Subcutaneous adipose tissue (tissue), 4 donors: Measurements from ENCODE around the gene GLI3. TPM values are rescaled to one million over a fixed set of nuclear protein-coding genes. Genes with fewer than 3 reads are reported as not detected.

Experiments
- total RNA-seq, 4 donors: library from RNA; depleted of rRNA; stranded (reverse); fragments of >200 nt; gene quantifications; one replicate each; pipeline ENCODE4 v1.1.0, GENCODE V29; 2016
- TF ChIP-seq, protein P1 (sequence below): fragments of 450-650 bp; IDR thresholded peaks from one replicate; pipeline ENCODE4 v1.5.1; 2016; ENCODE audit warnings: low read depth, mild to moderate bottlenecking, control low read depth, antibody characterized with exemption, moderate library complexity

GLI3 gene
- total RNA-seq, 4 donors from 2014 or later, result 11.6 to 16.8 (median 16.3) TPM

DNA sequence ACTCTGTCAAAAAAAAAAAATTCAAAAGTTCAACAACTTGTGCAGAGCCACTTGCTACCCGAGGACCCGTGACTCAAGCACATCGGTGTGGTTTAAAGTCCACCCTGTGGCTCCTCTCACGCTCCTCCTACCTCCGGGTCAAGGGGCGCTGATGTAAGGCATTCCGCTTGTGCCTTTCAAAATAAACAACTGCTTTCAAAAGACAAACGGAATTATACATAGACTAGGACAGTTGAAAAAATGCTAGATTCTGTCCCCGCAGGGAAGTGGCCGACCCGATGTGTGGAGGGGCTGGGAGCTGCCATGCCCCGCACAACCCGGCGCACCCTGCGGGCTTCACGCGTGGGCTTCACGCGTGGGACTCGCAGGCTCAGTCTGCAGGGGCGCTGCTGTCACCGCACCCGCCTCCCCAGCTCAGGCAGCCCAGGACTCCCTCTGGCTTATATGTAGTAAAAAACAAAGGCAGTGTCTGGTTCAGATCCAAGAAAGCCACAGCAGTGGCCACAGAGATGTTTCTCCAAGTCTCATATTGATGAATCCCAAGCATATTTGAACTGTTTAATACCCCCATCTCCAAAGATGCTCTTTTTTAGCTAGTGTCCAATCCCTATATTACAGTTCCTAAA is 294.4 kb downstream of the GLI3 start:
- TF ChIP-seq, protein P1, sequence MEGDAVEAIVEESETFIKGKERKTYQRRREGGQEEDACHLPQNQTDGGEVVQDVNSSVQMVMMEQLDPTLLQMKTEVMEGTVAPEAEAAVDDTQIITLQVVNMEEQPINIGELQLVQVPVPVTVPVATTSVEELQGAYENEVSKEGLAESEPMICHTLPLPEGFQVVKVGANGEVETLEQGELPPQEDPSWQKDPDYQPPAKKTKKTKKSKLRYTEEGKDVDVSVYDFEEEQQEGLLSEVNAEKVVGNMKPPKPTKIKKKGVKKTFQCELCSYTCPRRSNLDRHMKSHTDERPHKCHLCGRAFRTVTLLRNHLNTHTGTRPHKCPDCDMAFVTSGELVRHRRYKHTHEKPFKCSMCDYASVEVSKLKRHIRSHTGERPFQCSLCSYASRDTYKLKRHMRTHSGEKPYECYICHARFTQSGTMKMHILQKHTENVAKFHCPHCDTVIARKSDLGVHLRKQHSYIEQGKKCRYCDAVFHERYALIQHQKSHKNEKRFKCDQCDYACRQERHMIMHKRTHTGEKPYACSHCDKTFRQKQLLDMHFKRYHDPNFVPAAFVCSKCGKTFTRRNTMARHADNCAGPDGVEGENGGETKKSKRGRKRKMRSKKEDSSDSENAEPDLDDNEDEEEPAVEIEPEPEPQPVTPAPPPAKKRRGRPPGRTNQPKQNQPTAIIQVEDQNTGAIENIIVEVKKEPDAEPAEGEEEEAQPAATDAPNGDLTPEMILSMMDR, result no peak

DNA sequence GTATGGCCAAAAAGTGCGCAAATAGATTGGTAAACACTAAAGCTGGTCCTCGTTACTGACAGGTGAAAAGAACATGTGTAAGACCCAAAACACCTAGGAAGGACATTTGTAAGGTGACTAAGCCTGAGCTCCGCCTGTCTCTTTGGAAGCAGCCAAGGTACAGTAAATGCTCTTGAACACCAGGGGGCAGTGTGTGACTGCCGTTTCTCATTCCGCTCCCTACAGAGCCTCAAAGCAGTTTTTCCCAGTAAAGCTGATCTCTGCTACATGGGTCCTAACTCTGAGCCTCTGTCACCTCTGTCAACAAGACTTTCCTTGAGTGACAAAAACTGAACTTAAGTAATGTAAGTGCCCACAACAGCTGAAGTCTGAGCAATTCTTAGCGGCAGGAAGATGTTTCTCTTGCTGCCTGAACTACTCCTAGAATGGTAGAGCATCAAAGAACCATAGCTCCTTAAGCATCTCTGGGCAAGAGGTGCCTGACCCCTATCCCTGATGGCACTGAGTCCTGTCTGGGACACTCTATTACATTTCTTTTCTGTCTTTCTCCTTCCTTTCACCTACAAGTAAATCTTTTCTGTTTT is 296.2 kb downstream of the GLI3 start:
- TF ChIP-seq, protein P1, result no peak

DNA sequence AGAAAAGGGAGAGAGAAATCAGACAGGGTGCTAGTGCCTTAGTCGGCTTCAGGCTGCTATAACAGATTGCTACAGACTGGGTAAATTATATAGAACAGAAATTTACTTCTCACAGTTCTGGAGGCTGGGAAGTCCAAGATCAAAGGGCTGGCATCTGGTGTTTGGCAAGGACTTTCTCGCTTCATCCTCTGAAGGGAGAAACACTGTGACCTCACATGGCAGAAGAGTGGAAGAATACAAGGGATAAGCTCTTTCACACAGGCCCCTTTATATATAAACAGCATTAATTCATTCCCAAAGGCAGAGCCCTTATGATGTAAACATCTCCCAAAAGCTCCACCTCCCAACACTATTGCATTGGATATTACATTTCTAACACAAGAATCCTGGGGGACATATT is 298.6 kb downstream of the GLI3 start:
- TF ChIP-seq, protein P1, result no peak

DNA sequence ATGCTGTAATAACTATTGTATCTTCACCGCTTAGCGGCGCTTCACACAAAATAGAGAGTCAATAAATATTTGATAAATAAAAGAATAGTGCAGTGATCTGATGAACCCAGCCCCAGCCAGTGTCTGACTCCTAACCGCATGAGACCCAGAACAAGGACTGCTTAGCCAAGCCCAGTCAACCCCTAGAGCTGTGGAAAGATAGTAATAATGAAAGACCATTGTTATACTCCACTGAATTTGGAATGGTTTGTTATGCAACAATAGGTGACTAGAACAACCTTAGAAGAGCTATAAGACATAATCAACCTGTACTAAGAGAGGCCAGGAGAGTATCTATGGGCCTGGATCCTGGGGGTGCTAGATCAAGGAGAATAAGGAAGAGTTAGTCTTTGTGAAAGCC is 303.6 kb downstream of the GLI3 start:
- TF ChIP-seq, protein P1, result no peak

DNA sequence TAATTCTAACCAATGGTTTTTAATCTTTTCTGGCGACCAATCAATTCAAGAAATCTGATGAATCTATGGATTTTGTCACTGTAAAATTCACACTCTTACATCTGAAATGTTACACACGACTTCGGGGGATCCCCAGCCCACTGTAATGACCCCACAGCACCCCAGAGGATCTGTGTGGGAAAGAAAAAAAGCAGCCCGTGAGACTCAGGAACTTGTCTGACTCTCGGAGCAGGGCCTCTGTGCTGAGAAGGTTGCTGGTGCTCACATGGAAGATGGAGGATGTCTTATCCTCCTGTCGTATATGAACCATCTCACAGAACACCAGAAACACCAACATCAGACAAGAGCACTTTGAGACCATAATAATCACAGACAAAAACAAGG is 305.8 kb downstream of the GLI3 start:
- TF ChIP-seq, protein P1, result no peak

DNA sequence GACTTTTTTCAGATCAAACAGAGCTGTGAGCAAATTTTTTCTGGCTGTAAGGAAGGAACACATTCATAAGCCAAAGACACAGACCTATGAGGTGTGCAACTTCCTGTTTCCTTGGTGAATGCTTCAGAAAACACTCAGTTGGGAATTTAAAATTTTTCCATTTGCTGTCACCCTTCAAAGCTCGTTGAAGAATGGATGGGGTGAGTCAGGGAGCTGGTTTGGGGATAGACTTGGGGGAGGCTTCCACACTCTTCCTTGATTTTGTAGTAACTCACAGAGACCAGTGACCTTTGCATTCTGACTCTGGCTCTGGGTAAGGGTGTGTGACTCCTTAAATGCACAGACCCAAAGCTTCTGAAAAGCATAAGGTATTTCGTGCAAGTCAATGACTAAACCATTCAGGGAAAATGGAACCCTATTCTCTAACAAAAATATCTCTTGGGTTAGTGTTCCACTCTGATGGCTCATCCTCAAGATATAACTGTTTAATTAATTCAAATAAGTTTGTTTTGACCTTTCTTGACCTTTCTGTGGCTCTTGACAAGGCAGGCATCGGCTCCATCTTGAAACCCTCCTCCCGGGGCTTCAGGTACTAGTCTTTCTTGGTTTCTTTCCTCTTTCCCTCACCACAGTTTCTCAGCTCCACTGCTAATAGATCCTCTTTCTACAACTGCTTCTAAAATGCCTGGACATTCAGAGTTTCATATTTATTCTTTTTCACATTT is 306.3 kb downstream of the GLI3 start:
- TF ChIP-seq, protein P1, result no peak

DNA sequence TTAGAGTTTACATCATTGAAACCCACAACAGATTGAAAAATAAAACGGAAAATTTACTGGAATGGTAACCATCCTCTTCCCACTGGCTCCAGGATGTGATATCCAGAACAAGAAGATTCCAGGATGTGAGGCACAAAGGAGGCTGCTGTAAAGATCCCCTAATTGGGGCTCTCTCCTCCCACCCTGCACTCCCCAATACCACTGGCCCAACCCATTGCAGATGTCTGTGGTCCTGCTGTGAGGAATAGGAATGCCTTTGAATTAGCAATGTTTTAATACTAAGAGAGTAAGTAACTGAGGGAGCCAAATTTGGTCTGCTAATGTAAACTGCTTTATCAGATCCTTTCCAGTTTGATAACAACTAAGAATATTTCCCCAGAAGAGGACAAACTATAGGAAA is 308.2 kb downstream of the GLI3 start:
- TF ChIP-seq, protein P1, result no peak
